GM19372 (cell line): ENCODE data around the gene MARK3.
A peak's percentile ranks its signal among the peaks of the same experiment; 100 is the strongest.
"Not testable (repeated sequence)": the region's sequence is repeated elsewhere in the genome, so short reads cannot be mapped to it uniquely, and the experiment has no call there.

Source experiments
- ATAC-seq: cut with Tn5 transposase; IDR thresholded peaks from one replicate; pipeline ENCODE4 v1.9.1; 2021; ENCODE audit warnings: mild to moderate bottlenecking, low read depth, moderate library complexity; ENCODE audit not compliant: unreplicated experiment

Gene MARK3

GRCh38 chr14:103522649-103523574 is 137.7 kb downstream of the MARK3 start, which contains the start of gene CKB:
Gene CKB (minus strand): TSS chr14:103522830. CDS start chr14:103522493, 337 bp downstream.
- no peak for ATAC-seq

- ATAC-seq = no peak
These were observed 138.3 kb downstream of the MARK3 start for GRCh38 chr14:103523575-103523954.

- ATAC-seq = no peak
These were observed 139.1 kb downstream of the MARK3 start for GRCh38 chr14:103524002-103524935.

- not testable (repeated sequence) for ATAC-seq
These were observed 140.4 kb downstream of the MARK3 start for GRCh38 chr14:103525430-103526246.

- no peak for ATAC-seq
These were observed 141.2 kb downstream of the MARK3 start for GRCh38 chr14:103526247-103526913.

GRCh38 chr14:103526914-103527248 is 141.7 kb downstream of the MARK3 start:
- ATAC-seq = no peak

- peak; percentile 59 for ATAC-seq
These were observed 142.4 kb downstream of the MARK3 start for GRCh38 chr14:103527408-103528145.

GRCh38 chr14:103528146-103528586 is 143.0 kb downstream of the MARK3 start:
- no peak for ATAC-seq

- peak; percentile 64 for ATAC-seq
These were observed 143.6 kb downstream of the MARK3 start, which contains the start of gene TRMT61A for GRCh38 chr14:103528587-103529382. Gene TRMT61A (plus strand): TSS chr14:103529196. CDS start chr14:103529979, 783 bp downstream.

GRCh38 chr14:103529383-103530365 is 144.5 kb downstream of the MARK3 start:
- no peak for ATAC-seq

GRCh38 chr14:103530390-103530789 is 145.2 kb downstream of the MARK3 start:
- no peak for ATAC-seq

- ATAC-seq = no peak
These were observed 145.6 kb downstream of the MARK3 start for GRCh38 chr14:103530831-103531230.

- ATAC-seq = no peak
These were observed 146.4 kb downstream of the MARK3 start for GRCh38 chr14:103531421-103532215.

- no peak for ATAC-seq
These were observed 147.3 kb downstream of the MARK3 start for GRCh38 chr14:103532216-103533136.
